ENCODE results near the gene DNAJB14.

DNAJB14 gene

GRCh38 chr4:99943904-99944437, 2.4 kb downstream of the DNAJB14 start:
- DNase-seq, result no peak

GRCh38 chr4:99938243-99938753, 8.1 kb downstream of the DNAJB14 start:
- DNase-seq, result no peak

GRCh38 chr4:99934891-99935290, 11.5 kb downstream of the DNAJB14 start:
- no peak for DNase-seq

- DNase-seq, result no peak
Measured at GRCh38 chr4:99927566-99927965, 18.9 kb downstream of the DNAJB14 start.

GRCh38 chr4:99921174-99921573, 25.2 kb downstream of the DNAJB14 start:
- DNase-seq, result no peak

GRCh38 chr4:99918656-99919055, 27.8 kb downstream of the DNAJB14 start:
- DNase-seq, result no peak

GRCh38 chr4:99917575-99917974, 28.8 kb downstream of the DNAJB14 start:
- no peak for DNase-seq

- no peak for DNase-seq
Measured at GRCh38 chr4:99915449-99915848, 31.0 kb downstream of the DNAJB14 start.

GRCh38 chr4:99894998-99895397, 51.4 kb downstream of the DNAJB14 start:
- no peak for DNase-seq

GRCh38 chr4:99894161-99894997, 52.0 kb downstream of the DNAJB14 start, which contains the start of gene LAMTOR3:
TSS of gene LAMTOR3 (minus strand) at chr4:99894427. CDS start at chr4:99893963, 464 bp downstream.
- DNase-seq, result peak; percentile 58 to 90

- no peak for DNase-seq
Measured at GRCh38 chr4:99893839-99894160, 52.6 kb downstream of the DNAJB14 start.

GRCh38 chr4:99893029-99893428, 53.4 kb downstream of the DNAJB14 start:
- DNase-seq, result no peak

GRCh38 chr4:99891351-99891750, 55.1 kb downstream of the DNAJB14 start:
- DNase-seq, result no peak

- no peak for DNase-seq
Measured at GRCh38 chr4:99887837-99888236, 58.6 kb downstream of the DNAJB14 start.

- no peak for DNase-seq
Measured at GRCh38 chr4:99886146-99886545, 60.3 kb downstream of the DNAJB14 start.

- no peak for DNase-seq
Measured at GRCh38 chr4:99885687-99886086, 60.7 kb downstream of the DNAJB14 start.

GRCh38 chr4:99885063-99885664, 61.3 kb downstream of the DNAJB14 start:
- DNase-seq, result peak in 1 of 2 experiments; percentile 26

- DNase-seq, result no peak
Measured at GRCh38 chr4:99879458-99879857, 67.0 kb downstream of the DNAJB14 start.

GRCh38 chr4:99878604-99879003, 67.8 kb downstream of the DNAJB14 start:
- DNase-seq, result no peak

- DNase-seq, result no peak
Measured at GRCh38 chr4:99876946-99877345, 69.5 kb downstream of the DNAJB14 start.

- DNase-seq, result no peak
Measured at GRCh38 chr4:99875071-99875470, 71.3 kb downstream of the DNAJB14 start.

- DNase-seq, result no peak
Measured at GRCh38 chr4:99872570-99872969, 73.8 kb downstream of the DNAJB14 start.

GRCh38 chr4:99868126-99868596, 78.3 kb downstream of the DNAJB14 start:
- no peak for DNase-seq

- no peak for DNase-seq
Measured at GRCh38 chr4:99863804-99864203, 82.6 kb downstream of the DNAJB14 start.
